ENCODE results near the gene MORN5. TPM values are rescaled to one million over a fixed set of nuclear protein-coding genes. Genes with fewer than 3 reads are reported as not detected.
A peak's percentile ranks its signal among the peaks of the same experiment; 100 is the strongest.

MORN5 gene
- total RNA-seq: under 1 TPM in 1 of 2 donors, not detected in 1; 0.81 TPM
- polyA plus RNA-seq (2013, experiment 1 of 2): 0.71 TPM
- 0.58 TPM for polyA plus RNA-seq (2013, experiment 2 of 2)
- long read RNA-seq, experiment 1: 0 reads
- long read RNA-seq, experiment 2, partial matches to known transcripts: 0 of 2 reads
- long read RNA-seq, experiment 2, other reads (novel, unspliced or antisense): 0 of 2 reads
- long read RNA-seq, experiment 3, partial matches to known transcripts: 0 of 1 reads
- long read RNA-seq, experiment 3, other reads (novel, unspliced or antisense): 0 of 1 reads
- long read RNA-seq, experiment 4: 0 reads

DNA sequence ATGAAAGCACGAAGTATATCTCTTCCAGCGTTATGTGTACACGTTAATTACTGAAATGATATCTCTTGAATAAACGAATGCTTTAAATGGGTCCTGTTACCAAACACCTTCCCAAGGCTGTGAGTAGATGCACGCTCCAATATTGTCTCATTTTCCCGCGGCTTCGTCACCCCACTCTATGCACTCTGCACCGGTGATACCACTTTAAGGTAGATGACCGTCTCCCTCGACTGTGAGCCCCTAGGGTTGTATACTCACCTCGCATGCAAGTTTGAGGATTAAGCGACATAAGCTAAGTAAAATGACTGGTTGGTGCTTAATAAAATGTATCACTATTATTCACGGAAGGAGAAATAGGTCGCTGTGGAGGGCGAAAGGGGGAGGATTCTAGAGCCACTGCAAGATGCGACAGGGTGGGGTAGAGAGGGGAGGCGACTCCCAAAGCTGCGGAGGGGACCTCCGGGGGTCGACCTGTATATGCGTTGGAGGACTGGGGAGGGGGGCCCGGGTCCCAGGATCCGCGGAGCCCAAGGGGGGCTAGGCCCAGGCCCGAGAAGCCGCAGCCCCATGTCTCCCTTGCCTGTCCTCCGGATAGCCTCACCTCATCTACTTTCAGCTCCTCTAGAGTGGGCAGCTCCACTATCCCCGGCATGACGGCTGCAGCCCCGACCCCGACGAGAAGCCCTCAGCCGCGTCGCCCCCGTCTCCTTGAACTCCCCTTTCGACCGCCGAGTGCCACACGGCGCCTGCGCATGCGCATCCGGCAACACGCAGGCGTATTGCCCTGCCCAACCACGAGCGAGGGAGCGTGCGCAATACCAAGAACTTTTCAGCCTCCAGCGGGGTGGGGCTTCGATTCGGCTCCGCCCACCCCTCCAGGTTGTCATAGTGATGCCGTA lies at the start of gene MORN5, which contains the start of gene NDUFA8:
TSS of gene MORN5 (plus strand) at position 883 of the 899 bp plus-strand sequence. CDS start 65 bp downstream, outside the sequence.
TSS of gene NDUFA8 (minus strand) at position 754 of the 899 bp plus-strand sequence. CDS start at position 652, 102 bp downstream.
- WGBS, 2 experiments (ENCODE audit: insufficient coverage in 1 of 2, insufficient read length in 1 of 2): 3% methylated on average over 38 to 56 of the region's 56 CpGs
- peak within 1 kb of the TSS; percentile 95 for H3K27ac Mint-ChIP-seq
- peaks cover 8% of the 10 kb centered on the region for H3K4me1 Mint-ChIP-seq
- H3K27me3 Mint-ChIP-seq (ENCODE audit: insufficient read depth): peaks cover 18% of the 10 kb centered on the region
- DNase-seq: peak; percentile 99
- Histone ChIP-seq H3K27ac (ENCODE audit: low read depth, low read length) (no peak within 1 kb of the TSS), H3K9ac (ENCODE audit: extremely low read depth, low read length, poor library complexity, severe bottlenecking) (peak within 1 kb of the TSS; percentile 42), H3K4me1 (ENCODE audit: control insufficient read depth, insufficient read depth, low read length) (no peaks in the 10 kb centered on the region), H3K27me3 (ENCODE audit: control insufficient read depth, insufficient read depth, low read length, poor library complexity, severe bottlenecking) (peaks cover 13% of the 10 kb centered on the region), H3K9me3 (ENCODE audit: control insufficient read depth, low read length) (peaks cover 8% of the 10 kb centered on the region), H3K36me3 (ENCODE audit: control insufficient read depth, insufficient read depth, low read length) (no peaks in the 10 kb centered on the region), H3K4me3 (ENCODE audit: low read length) (peak within 1 kb of the TSS; percentile 87)
- TF ChIP-seq, protein P1, sequence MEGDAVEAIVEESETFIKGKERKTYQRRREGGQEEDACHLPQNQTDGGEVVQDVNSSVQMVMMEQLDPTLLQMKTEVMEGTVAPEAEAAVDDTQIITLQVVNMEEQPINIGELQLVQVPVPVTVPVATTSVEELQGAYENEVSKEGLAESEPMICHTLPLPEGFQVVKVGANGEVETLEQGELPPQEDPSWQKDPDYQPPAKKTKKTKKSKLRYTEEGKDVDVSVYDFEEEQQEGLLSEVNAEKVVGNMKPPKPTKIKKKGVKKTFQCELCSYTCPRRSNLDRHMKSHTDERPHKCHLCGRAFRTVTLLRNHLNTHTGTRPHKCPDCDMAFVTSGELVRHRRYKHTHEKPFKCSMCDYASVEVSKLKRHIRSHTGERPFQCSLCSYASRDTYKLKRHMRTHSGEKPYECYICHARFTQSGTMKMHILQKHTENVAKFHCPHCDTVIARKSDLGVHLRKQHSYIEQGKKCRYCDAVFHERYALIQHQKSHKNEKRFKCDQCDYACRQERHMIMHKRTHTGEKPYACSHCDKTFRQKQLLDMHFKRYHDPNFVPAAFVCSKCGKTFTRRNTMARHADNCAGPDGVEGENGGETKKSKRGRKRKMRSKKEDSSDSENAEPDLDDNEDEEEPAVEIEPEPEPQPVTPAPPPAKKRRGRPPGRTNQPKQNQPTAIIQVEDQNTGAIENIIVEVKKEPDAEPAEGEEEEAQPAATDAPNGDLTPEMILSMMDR (conservative IDR thresholded peaks at IDR 0.05): peak; percentile 37
- H3K9me3 Mint-ChIP-seq: peaks cover 12% of the 10 kb centered on the region
- H3K36me3 Mint-ChIP-seq (ENCODE audit: low read depth): peaks cover 1% of the 10 kb centered on the region
- H3K4me3 Mint-ChIP-seq: peak within 1 kb of the TSS; percentile 92

DNA sequence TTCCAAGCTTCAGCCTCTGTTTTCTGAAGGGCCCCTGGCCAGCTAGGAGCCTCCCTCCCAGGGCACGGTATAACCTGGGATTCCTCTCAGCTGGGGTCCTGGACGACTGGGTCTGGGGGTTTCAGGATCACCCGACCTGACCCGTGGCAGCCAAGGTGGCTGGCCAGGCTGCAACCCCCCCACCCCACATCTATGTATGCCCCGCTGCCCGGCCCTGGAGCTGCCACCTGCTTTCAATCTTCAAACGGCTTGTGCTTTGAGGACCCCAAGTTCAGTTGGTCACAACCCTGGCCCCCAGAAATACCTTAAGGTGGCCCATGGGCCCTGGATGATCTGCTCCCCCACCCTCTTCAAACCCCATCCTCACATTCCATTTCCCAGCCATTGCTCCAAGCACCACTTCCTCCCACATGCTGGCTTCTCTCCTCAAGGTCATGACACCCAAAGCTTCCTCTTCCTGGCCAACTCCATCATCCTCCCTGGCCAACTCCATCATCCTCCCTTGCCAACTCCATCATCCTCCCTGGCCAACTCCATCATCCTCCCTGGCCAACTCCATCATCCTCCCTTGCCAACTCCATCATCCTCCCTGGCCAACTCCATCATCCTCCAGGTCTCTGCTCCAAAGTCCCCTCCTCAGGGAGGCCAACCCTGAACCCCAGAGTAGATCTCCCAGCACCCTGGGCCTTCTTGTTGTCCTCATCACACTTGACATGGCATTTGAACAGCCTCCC lies 49.4 kb upstream of the MORN5 start:
- Mint-ChIP-seq H3K27me3 (ENCODE audit: insufficient read depth) (peaks cover 17% of the 10 kb centered on the region), H3K27ac (no peak overlapping the region), H3K36me3 (ENCODE audit: low read depth) (no peaks in the 10 kb centered on the region), H3K4me1 (peaks cover 9% of the 10 kb centered on the region), H3K4me3 (no peak overlapping the region), H3K9me3 (no peaks in the 10 kb centered on the region)
- Histone ChIP-seq H3K27ac (ENCODE audit: low read depth, low read length) (no peak overlapping the region), H3K4me3 (ENCODE audit: low read length) (no peak overlapping the region), H3K27me3 (ENCODE audit: control insufficient read depth, insufficient read depth, low read length, poor library complexity, severe bottlenecking) (peaks cover 11% of the 10 kb centered on the region), H3K36me3 (ENCODE audit: control insufficient read depth, insufficient read depth, low read length) (no peaks in the 10 kb centered on the region), H3K9ac (ENCODE audit: extremely low read depth, low read length, poor library complexity, severe bottlenecking) (no peak overlapping the region), H3K4me1 (ENCODE audit: control insufficient read depth, insufficient read depth, low read length) (peaks cover 6% of the 10 kb centered on the region), H3K9me3 (ENCODE audit: control insufficient read depth, low read length) (no peaks in the 10 kb centered on the region)
- WGBS, 2 experiments (ENCODE audit: insufficient coverage in 1 of 2, insufficient read length in 1 of 2): 88% methylated on average over 7 of the region's 7 CpGs; no CpG with 5 or more reads in 1 of the 2 experiments
- no peak for DNase-seq
- TF ChIP-seq, protein P1 (conservative IDR thresholded peaks at IDR 0.05): no peak

All from endodermal cell (in vitro differentiated cells).